HG03460 (cell line): Measurements from ENCODE around the gene STAM2.

ENCODE experiments used
- ATAC-seq: cut with Tn5 transposase; IDR thresholded peaks from one replicate; pipeline ENCODE4 v1.9.1; 2021; ENCODE audit not compliant: unreplicated experiment

Gene STAM2

DNA sequence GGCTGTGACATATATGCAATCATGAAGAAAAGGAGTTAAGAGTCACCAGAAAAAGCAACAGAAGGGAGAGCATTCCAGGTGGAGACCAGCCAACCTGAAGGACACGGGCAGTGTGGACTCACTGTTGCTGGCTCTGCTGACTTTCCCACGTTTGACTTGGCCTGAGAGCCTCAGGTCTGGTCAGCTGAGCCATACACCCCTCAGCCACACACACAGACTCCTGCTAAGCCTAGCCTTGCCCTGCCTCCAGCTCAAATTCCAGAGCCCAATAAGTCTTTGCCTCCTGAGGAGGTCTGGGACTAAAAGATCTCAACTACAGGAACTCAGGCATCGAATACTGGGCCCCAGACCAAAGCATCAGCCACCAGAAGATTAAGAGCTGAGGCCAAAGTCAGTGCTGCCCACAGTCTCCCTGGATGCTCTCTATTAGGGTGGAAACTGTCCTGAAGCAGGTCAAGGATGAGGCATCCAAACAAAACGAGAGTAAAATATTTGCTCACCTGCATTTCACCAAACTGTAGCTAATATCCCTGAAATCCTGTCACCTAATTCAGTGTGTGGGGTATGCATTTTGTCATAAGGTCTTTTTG is 100.0 kb downstream of the STAM2 start:
- no peak for ATAC-seq

DNA sequence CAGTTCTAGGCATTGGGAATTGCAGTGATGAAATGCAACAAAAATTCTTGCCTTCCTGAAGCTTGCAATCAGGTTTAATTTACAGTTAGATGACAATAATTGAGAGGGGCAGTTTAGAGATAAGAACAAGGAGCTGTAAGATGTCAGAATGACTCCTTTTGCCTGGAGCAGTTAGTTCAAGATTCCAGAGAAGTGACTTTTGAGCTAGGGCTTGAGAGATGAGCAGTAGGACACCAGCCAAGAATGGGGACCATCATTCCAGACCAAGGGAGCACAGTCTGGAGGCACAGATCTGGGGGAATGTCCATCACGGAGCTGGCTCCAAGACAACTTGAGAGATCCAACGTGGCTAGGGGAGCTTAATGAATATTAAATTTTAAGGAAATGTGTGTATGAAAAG is 103.6 kb downstream of the STAM2 start:
- ATAC-seq = no peak

DNA sequence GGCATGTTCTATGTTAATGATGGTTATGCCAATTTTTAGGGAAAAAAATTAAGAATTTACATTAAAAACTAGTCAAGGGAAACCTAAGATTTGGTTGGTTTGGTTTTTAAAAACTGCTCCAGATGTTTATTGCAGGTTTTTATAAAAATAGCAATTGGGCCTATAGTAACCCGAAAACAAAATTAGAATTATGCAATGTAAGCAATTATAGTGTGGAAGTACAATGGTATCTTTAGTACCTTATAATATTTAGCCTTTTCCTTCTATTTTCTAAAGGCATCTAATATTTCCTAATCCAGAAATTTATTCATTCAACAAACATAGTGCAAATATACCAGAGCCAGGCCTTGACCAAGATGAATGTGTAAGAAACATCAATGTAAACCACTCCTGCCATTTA is 104.0 kb downstream of the STAM2 start:
- ATAC-seq = no peak

DNA sequence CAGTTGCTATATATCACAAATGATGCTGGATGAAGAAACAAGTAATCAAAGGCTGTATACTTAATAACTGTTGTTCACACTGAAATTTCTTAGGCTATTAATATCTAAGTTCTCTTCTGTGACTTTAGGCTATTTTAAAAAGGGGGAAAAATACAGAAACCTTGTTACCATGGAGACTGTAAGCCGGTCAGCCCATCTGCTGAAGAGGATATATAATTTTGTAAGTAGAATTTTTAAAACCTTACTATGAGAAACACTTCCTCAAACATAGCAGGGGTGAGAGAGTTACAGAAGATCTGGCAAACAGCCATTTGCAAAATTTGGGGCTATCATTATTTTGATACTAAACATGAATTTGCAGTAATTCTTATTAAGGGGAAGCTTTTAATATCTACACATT is 104.5 kb downstream of the STAM2 start:
- ATAC-seq = peak; percentile 67

DNA sequence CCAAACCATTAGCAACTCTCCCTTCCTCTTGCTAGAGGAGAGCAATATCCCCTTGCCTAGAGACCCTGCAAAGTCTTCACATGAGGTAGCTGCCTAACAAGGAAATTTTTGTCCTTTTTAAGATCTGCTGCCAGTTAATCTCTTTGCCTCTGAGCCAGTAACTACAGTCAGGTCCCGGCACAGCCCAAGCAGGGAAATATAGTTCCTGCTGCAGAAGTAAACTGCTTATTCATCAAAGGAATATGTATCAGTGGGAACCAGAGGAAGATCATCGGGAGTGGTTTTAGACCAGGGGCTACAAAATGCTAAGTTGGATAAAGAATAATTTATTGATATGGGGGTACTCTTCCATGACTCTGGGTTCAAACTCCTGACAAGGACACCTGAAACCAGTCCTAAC is 107.3 kb downstream of the STAM2 start:
- ATAC-seq = no peak

DNA sequence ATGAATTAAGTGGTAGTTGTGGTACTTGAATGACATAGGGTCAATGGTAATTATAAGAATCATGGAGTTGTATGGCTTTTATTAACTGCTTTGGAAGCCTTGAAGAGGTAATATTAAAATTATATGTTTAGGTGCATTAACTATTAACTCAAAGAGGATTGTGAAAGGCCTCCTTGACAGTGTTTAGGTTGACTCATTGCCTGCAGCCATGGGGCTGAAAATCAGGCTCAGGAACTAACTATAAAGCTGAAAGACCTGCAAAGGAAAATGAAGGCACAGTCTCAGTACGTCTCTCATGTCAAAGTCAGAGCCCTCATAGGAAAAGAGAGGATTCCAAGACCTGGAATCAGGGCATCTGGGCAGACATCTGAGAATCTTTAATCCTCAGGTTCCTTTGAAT is 107.7 kb downstream of the STAM2 start:
- no peak for ATAC-seq
